Ovary (tissue), 3 donors: ENCODE data around the gene MEGF6.

Experiments
- EP300 ChIP-seq: sonication (generic); formaldehyde crosslinking; IDR thresholded peaks from one replicate; pipeline ENCODE4 v1.6.1; 2017; ENCODE audit warnings: antibody characterized with exemption
- POLR2A ChIP-seq: fragments of 450-650 bp; IDR thresholded peaks from one replicate; pipeline ENCODE4 v1.6.1; 2017; ENCODE audit warnings: antibody characterized with exemption, mild to moderate bottlenecking, moderate library complexity
- TF ChIP-seq, protein P1 (sequence below), 3 donors: fragments of 450-650 bp in 2 of 3; fragments of 200-600 bp in 1 of 3; IDR thresholded peaks; one replicate each; pipeline versions ENCODE4 v1.5.1 to v1.8.0; 2016 to 2022; ENCODE audit warnings: antibody characterized with exemption in 3 of 3, mild to moderate bottlenecking in 1 of 3
- donor health status: DM: no; HTN: no; CAD: no.

DNA sequence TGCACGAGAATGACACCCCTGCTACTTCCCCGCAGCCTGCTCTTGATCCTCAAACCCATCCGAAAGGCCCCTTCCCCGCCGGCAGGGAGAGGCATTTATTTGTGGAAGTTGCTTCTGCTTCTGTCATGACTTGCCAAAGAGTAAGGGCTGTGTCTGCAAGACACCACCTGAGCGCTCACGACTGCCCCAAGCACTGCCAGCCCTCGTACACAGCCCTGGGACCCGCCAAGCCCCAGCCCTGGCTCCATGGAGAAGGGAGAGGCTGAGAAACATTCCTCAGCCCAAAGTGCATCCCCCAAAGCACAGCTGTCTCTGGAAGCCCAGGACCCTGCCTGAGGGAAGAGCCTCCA is 7.2 kb upstream of the MEGF6 start:
- TF ChIP-seq EP300 (no peak), POLR2A (no peak)
- TF ChIP-seq, protein P1, sequence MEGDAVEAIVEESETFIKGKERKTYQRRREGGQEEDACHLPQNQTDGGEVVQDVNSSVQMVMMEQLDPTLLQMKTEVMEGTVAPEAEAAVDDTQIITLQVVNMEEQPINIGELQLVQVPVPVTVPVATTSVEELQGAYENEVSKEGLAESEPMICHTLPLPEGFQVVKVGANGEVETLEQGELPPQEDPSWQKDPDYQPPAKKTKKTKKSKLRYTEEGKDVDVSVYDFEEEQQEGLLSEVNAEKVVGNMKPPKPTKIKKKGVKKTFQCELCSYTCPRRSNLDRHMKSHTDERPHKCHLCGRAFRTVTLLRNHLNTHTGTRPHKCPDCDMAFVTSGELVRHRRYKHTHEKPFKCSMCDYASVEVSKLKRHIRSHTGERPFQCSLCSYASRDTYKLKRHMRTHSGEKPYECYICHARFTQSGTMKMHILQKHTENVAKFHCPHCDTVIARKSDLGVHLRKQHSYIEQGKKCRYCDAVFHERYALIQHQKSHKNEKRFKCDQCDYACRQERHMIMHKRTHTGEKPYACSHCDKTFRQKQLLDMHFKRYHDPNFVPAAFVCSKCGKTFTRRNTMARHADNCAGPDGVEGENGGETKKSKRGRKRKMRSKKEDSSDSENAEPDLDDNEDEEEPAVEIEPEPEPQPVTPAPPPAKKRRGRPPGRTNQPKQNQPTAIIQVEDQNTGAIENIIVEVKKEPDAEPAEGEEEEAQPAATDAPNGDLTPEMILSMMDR (IDR thresholded peaks at IDR 0.05) = no peak
